Endothelial cell of umbilical vein (primary cell): ENCODE measurements around the gene PRICKLE4. TPM values are rescaled to one million over a fixed set of nuclear protein-coding genes. Genes with fewer than 3 reads are reported as not detected.

Experiments
- BruUV-seq: library from RNA; stranded (reverse); fragments of 400-500 nt; replicated peaks from 2 replicates; lab custom pipeline; 2021; lab: Mats Ljungman, UMichigan
- CTCF ChIA-PET: fragments of 300-600, 350-600 bp; sonication (Branson Sonifier 250); formaldehyde crosslinking; loops from one replicate; lab custom pipeline; 2021; ENCODE audit warnings: antibody characterized with exemption, inconsistent platforms; lab: Charles Lee
- POLR2A ChIA-PET: fragments of 300-600, 350-600 bp; sonication (Branson Sonifier 250); formaldehyde crosslinking; loops from one replicate; lab custom pipeline; 2021; ENCODE audit warnings: antibody characterized with exemption, inconsistent platforms; lab: Charles Lee
- DNase-seq: peaks from one replicate; pipeline ENCODE4 v3.0.0-alpha.2; 2011; ENCODE audit warnings: low read depth, low spot score
- FAIRE-seq: peaks from 2 replicates; lab custom pipeline; 2011; peaks lifted over from hg19 to GRCh38; lab: Jason Lieb, UNC
- H2AFZ ChIP-seq: 2 replicates; pipeline ENCODE4 v1.6.0; 2012; ENCODE audit warnings: low read depth, low read length, control low read depth, inconsistent platforms
- H3K27ac ChIP-seq: 2 replicates; pipeline ENCODE4 v1.5.1; 2011; ENCODE audit warnings: low read depth, mild to moderate bottlenecking, control low read depth, low read length, moderate library complexity; ENCODE audit not compliant: insufficient read depth
- H3K27me3 ChIP-seq, 2 experiments: 2 replicates each; pipeline versions ENCODE4 v1.6.0 to v1.6.1; 2011; ENCODE audit warnings: low read length in 2 of 2, mixed read lengths in 1 of 2; ENCODE audit not compliant: control insufficient read depth in 2 of 2, insufficient read depth in 2 of 2
- H3K36me3 ChIP-seq, 2 experiments: 2 replicates in 1 of 2; 3 replicates in 1 of 2; pipeline ENCODE4 v1.5.1; 2011; ENCODE audit warnings: low read length in 2 of 2, mild to moderate bottlenecking in 1 of 2, moderate library complexity in 1 of 2; ENCODE audit not compliant: control insufficient read depth in 2 of 2, insufficient read depth in 2 of 2; ENCODE audit errors: extremely low read depth in 1 of 2
- H3K4me1 ChIP-seq: 3 replicates; pipeline ENCODE4 v1.5.1; 2011; ENCODE audit warnings: mild to moderate bottlenecking, low read length; ENCODE audit not compliant: control insufficient read depth, insufficient read depth; ENCODE audit errors: extremely low read depth
- H3K4me2 ChIP-seq: 2 replicates; pipeline ENCODE4 v1.6.1; 2011; ENCODE audit warnings: low read length, control low read depth, mixed read lengths; ENCODE audit not compliant: insufficient read depth
- H3K4me3 ChIP-seq, 3 experiments: fragments of 200-600 bp in 1 of 3; sonication (generic), shearing (Covaris generic) in 1 of 3; replicated peaks in 1 of 3; 2 replicates each; pipeline ENCODE4 v1.5.1; 2011 to 2016; ENCODE audit warnings: control low read depth in 3 of 3, low read length in 3 of 3, mild to moderate bottlenecking in 2 of 3, inconsistent platforms in 1 of 3, low read depth in 1 of 3, moderate library complexity in 1 of 3; ENCODE audit not compliant: insufficient read depth in 1 of 3
- H3K79me2 ChIP-seq: 2 replicates; pipeline ENCODE4 v1.6.0; 2012; ENCODE audit warnings: low read length, inconsistent platforms; ENCODE audit not compliant: control insufficient read depth, insufficient read depth
- H3K9ac ChIP-seq: replicated peaks from 2 replicates; pipeline ENCODE3; 2011; ENCODE audit warnings: low read length, control low read depth; ENCODE audit not compliant: insufficient read depth; ENCODE audit errors: extremely low read depth
- H3K9me1 ChIP-seq: replicated peaks from 3 replicates; pipeline ENCODE4 v1.6.0; 2011; ENCODE audit warnings: mild to moderate bottlenecking, low read length; ENCODE audit not compliant: control insufficient read depth, insufficient read depth; ENCODE audit errors: extremely low read depth
- H3K9me3 ChIP-seq: replicated peaks from 2 replicates; pipeline ENCODE4 v1.5.1; 2012; ENCODE audit warnings: low read length, inconsistent platforms; ENCODE audit not compliant: control insufficient read depth, insufficient read depth
- H4K20me1 ChIP-seq: replicated peaks from 2 replicates; pipeline ENCODE3; 2011; ENCODE audit warnings: mild to moderate bottlenecking, low read length; ENCODE audit not compliant: control insufficient read depth, insufficient read depth; ENCODE audit errors: extremely low read depth
- CTCF ChIP-seq, 2 donors: IDR thresholded peaks; 1 replicate in 1 of 2; 2 replicates in 1 of 2; pipeline ENCODE4 v1.5.1; 2011; ENCODE audit warnings: low read length in 2 of 2, mild to moderate bottlenecking in 2 of 2, moderate library complexity in 2 of 2, control low read depth in 1 of 2, inconsistent platforms in 1 of 2, low read depth in 1 of 2; ENCODE audit not compliant: insufficient read depth in 1 of 2; ENCODE audit errors: extremely low read depth in 1 of 2
- EZH2 ChIP-seq: IDR thresholded peaks from 2 replicates; pipeline ENCODE4 v1.6.1; 2012; ENCODE audit warnings: borderline replicate concordance, low read depth, mild to moderate bottlenecking, moderate library complexity, low read length, inconsistent platforms; ENCODE audit not compliant: severe bottlenecking
- FOS ChIP-seq: IDR thresholded peaks from 2 replicates; pipeline ENCODE4 v1.6.1; 2011; ENCODE audit warnings: mild to moderate bottlenecking, low read length, moderate library complexity, borderline replicate concordance; ENCODE audit not compliant: insufficient read depth
- GATA2 ChIP-seq: IDR thresholded peaks from 2 replicates; pipeline ENCODE4 v1.7.0; 2011; ENCODE audit warnings: low read depth, mild to moderate bottlenecking, moderate library complexity, mixed read lengths, low read length; ENCODE audit not compliant: insufficient read length, insufficient read depth
- JUN ChIP-seq: IDR thresholded peaks from 2 replicates; pipeline ENCODE4 v1.6.1; 2011; ENCODE audit warnings: borderline replicate concordance, low read depth; ENCODE audit not compliant: insufficient read length, insufficient read depth
- MYC ChIP-seq: IDR thresholded peaks from one replicate; pipeline ENCODE4 v1.6.1; 2011; ENCODE audit warnings: mild to moderate bottlenecking, low read depth, low read length
- POLR2A ChIP-seq: IDR thresholded peaks from 2 replicates; pipeline ENCODE4 v1.6.1; 2012; ENCODE audit warnings: low read depth, mild to moderate bottlenecking, control low read depth, low read length
- POLR2AphosphoS5 ChIP-seq: IDR thresholded peaks from 2 replicates; pipeline ENCODE4 v1.6.1; 2012; ENCODE audit warnings: low read depth, mild to moderate bottlenecking, control low read depth, low read length, moderate library complexity; ENCODE audit not compliant: insufficient read depth
- dilution Hi-C: fragments of 300-500 bp; cut with MboI; formaldehyde crosslinking; loops from one replicate; pipeline ENCODE4 v1.15.0; 2019; ENCODE audit warnings: low sequenced_read_pairs; ENCODE audit not compliant: extremely low pct_ligation_motif_present
- intact Hi-C: fragments of 100-400 bp; cut with micrococcal nuclease; formaldehyde crosslinking; loops from one replicate; pipeline ENCODE4 v1.10.0; 2022
- polyA plus RNA-seq, 4 experiments: library from polyadenylated mRNA; depleted of rRNA in 3 of 4; stranded (reverse) in 3 of 4; unstranded in 1 of 4; fragments of >200 nt; gene quantifications; 2 replicates each; pipeline versions ENCODE4 v1.2.1 to v1.2.3, GENCODE V29; 2011 to 2012; ENCODE audit warnings: missing spikeins in 1 of 4
- total RNA-seq: library from RNA; stranded (reverse); gene quantifications from 2 replicates; pipeline ENCODE4 v1.2.3, GENCODE V29; 2021
- TF ChIP-seq, protein P1 (sequence below): IDR thresholded peaks from 2 replicates; pipeline ENCODE4 v1.6.1; 2011; ENCODE audit not compliant: insufficient read depth, insufficient read length

Gene PRICKLE4
- total and polyA plus RNA-seq, 2 donors (not counting 3 experiments of a cell fraction or from before 2014, with no cell fraction given) = 1.0 to 3.3 TPM

DNA sequence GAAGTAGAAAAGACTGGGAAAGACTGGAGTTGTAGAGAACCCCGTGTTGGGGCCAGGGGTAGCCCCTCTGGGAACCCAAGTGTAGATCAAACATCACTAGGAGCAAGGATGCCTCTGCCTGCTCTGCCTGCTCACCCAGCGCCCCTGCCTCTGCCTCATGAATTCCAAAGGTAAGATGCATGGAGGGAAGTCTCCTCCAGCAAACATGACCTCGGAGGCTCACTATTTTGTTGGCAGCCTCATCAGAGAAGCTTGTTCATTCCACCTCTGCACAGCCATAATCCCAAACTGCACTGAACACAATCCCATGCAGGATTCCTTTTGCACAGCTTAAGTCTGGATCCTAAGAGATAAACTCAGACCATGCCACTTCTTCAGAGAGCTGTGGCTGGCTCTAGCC, 5.7 kb upstream of the PRICKLE4 start:
- Histone ChIP-seq H3K36me3 (peaks cover 5 to 19% of the 10 kb centered on the region in 2 experiments), H3K4me3 (no peak overlapping the region), H3K9ac (no peak overlapping the region), H3K4me2 (no peak overlapping the region), H2AFZ (no peak overlapping the region), H3K79me2 (no peaks in the 10 kb centered on the region), H4K20me1 (no peaks in the 10 kb centered on the region), H3K9me1 (no peaks in the 10 kb centered on the region), H3K27ac (no peak overlapping the region), H3K27me3 (no peaks in the 10 kb centered on the region), H3K4me1 (peaks cover 6% of the 10 kb centered on the region), H3K9me3 (no peaks in the 10 kb centered on the region)
- no peak for FAIRE-seq
- ChIA-PET POLR2A (no interaction called here), CTCF (interaction anchor here (1.0 to 3.0 kb wide), 5 partner anchors 27 to 407 kb away, joined by 3 to 21 read pairs (median 6); no protein-coding TSS in a partner anchor)
- no peak for TF ChIP-seq CTCF (IDR thresholded peaks at IDR 0.05; ENCODE audit: extremely low read depth in 1 of 2, insufficient read depth in 1 of 2, low read depth in 1 of 2, low read length in 2 of 2)
- dilution Hi-C loops (no loop called here), intact Hi-C loops (no loop called here)
- no TSS peak for BruUV-seq
- no peak for DNase-seq

DNA sequence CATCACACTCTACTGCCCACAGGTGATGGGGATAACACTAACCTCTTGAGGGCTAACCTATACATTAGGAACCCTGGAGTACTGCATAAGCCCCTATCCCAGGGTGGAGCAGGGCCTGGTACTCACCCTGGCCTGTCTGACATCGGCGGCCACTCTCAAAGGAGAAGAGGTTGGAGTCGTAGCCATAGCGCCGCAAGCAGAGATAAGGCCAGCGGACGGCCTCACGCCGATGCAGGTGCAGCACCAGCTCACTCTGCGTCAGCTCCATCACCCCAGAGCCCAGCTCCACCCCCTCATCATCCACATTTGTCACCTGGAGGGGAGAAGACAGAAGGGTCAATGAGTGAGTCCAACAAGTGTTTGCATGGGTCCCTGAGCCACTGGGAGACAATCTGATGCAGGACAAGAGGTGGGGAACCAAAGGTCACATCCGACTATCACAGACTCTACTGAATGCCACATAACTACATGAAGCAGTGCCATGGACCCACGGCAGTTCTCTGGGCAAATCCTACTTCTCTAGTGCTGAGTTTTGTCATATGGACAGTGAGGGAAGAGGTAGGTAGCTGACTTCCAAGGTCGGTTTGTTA, 5.2 kb upstream of the PRICKLE4 start:
- FAIRE-seq (no peak), DNase-seq (no peak)

More for the DNA sequence above, 5.2 kb upstream of the PRICKLE4 start:
- dilution Hi-C loops = no loop called here
- Histone ChIP-seq H3K36me3 (peaks cover 5 to 19% of the 10 kb centered on the region in 2 experiments), H3K27ac (no peak overlapping the region), H3K27me3 (no peaks in the 10 kb centered on the region), H3K4me2 (no peak overlapping the region), H2AFZ (no peak overlapping the region), H3K79me2 (no peaks in the 10 kb centered on the region), H4K20me1 (no peaks in the 10 kb centered on the region), H3K9me1 (no peaks in the 10 kb centered on the region), H3K4me3 (no peak overlapping the region), H3K4me1 (peaks cover 9% of the 10 kb centered on the region), H3K9me3 (no peaks in the 10 kb centered on the region), H3K9ac (no peak overlapping the region)
- BruUV-seq = no TSS peak
- intact Hi-C loops = no loop called here
- CTCF ChIA-PET = interaction anchor here (1.0 to 3.0 kb wide), 7 partner anchors 12 to 407 kb away, joined by 3 to 21 read pairs (median 5); partner anchors contain the start of gene TOMM6
- POLR2A ChIA-PET = no interaction called here
- no peak for TF ChIP-seq CTCF (IDR thresholded peaks at IDR 0.05; ENCODE audit: extremely low read depth in 1 of 2, insufficient read depth in 1 of 2, low read depth in 1 of 2, low read length in 2 of 2)
- no peak for TF ChIP-seq FOS
- TF ChIP-seq POLR2A = no peak
- TF ChIP-seq EZH2 = no peak
- no peak for TF ChIP-seq MYC
- TF ChIP-seq JUN = no peak
- TF ChIP-seq GATA2 = no peak
- TF ChIP-seq POLR2AphosphoS5 = no peak
- TF ChIP-seq, protein P1, sequence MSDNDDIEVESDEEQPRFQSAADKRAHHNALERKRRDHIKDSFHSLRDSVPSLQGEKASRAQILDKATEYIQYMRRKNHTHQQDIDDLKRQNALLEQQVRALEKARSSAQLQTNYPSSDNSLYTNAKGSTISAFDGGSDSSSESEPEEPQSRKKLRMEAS = no peak
